ENCODE data around the gene PIAS2.
"Not testable (repeated sequence)": the region's sequence is repeated elsewhere in the genome, so short reads cannot be mapped to it uniquely, and the experiment has no call there.

The PIAS2 gene

GRCh38 chr18:46867367-46868143 is 49.8 kb downstream of the PIAS2 start:
- no peak for TF ChIP-seq CTCF (IDR thresholded peaks at IDR 0.05; ENCODE audit: low read depth, low read length)
- H3K4me3 ChIP-seq (ENCODE audit: low read depth, low read length) = no peak overlapping the region

- H3K4me3 ChIP-seq (ENCODE audit: low read depth, low read length) = no peak overlapping the region
- no peak for TF ChIP-seq CTCF (IDR thresholded peaks at IDR 0.05; ENCODE audit: low read depth, low read length)
These were observed 50.8 kb downstream of the PIAS2 start for GRCh38 chr18:46866523-46866922.

GRCh38 chr18:46865245-46865644 is 52.1 kb downstream of the PIAS2 start:
- H3K4me3 ChIP-seq (ENCODE audit: low read depth, low read length) = not testable (repeated sequence)

GRCh38 chr18:46859855-46860254 is 57.5 kb downstream of the PIAS2 start:
- no peak overlapping the region for H3K4me3 ChIP-seq (ENCODE audit: low read depth, low read length)
- TF ChIP-seq CTCF (IDR thresholded peaks at IDR 0.05; ENCODE audit: low read depth, low read length) = no peak

- TF ChIP-seq CTCF (IDR thresholded peaks at IDR 0.05; ENCODE audit: low read depth, low read length) = no peak
- no peak overlapping the region for H3K4me3 ChIP-seq (ENCODE audit: low read depth, low read length)
These were observed 59.0 kb downstream of the PIAS2 start for GRCh38 chr18:46858290-46858689.

- no peak for TF ChIP-seq CTCF (IDR thresholded peaks at IDR 0.05; ENCODE audit: low read depth, low read length)
- H3K4me3 ChIP-seq (ENCODE audit: low read depth, low read length) = no peak overlapping the region
These were observed 60.3 kb downstream of the PIAS2 start for GRCh38 chr18:46856973-46857372.

GRCh38 chr18:46849007-46849406 is 68.3 kb downstream of the PIAS2 start:
- no peak for TF ChIP-seq CTCF (IDR thresholded peaks at IDR 0.05; ENCODE audit: low read depth, low read length)

GRCh38 chr18:46843372-46843771 is 73.9 kb downstream of the PIAS2 start:
- no peak for TF ChIP-seq CTCF (IDR thresholded peaks at IDR 0.05; ENCODE audit: low read depth, low read length)
- no peak overlapping the region for H3K4me3 ChIP-seq (ENCODE audit: low read depth, low read length)

More at GRCh38 chr18:46849007-46849406, 68.3 kb downstream of the PIAS2 start:
- no peak overlapping the region for H3K4me3 ChIP-seq (ENCODE audit: low read depth, low read length)
